ENCODE results near the gene C5. TPM values are rescaled to one million over a fixed set of nuclear protein-coding genes. Genes with fewer than 3 reads are reported as not detected.

C5 gene
- total RNA-seq, 3 donors from 2014 or later = 0.58 to 3.8 (median 1.3) TPM

DNA sequence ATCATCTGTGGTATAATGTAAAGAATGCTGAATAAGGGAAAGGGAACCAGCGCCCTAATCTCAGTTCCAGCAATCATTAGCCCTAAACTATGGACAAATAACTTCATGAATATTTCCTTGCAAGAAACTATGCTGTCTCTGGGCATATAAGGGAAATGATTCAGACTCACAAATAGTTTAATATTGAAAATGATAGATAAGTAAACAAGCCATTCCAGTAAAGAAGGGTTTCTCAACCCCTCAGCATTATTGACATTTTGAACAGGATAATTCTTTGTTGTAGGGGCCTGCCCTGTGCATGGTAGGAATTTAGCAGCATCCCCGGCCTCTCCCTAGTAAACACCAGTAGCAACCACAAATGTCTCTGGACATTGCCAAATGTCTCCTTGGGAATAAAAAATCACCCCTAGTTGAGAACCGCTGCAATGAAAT, 23.8 kb downstream of the C5 start:
- ATAC-seq (no peak), DNase-seq (no peak)
- intact Hi-C loops (cut with DNase I, micrococcal nuclease) = no loop called here
- no peaks in the 10 kb centered on the region for H3K36me3 ChIP-seq (ENCODE audit: low read depth)
- H3K4me1 ChIP-seq (ENCODE audit: low read depth) = no peaks in the 10 kb centered on the region
- TF ChIP-seq, protein P1, sequence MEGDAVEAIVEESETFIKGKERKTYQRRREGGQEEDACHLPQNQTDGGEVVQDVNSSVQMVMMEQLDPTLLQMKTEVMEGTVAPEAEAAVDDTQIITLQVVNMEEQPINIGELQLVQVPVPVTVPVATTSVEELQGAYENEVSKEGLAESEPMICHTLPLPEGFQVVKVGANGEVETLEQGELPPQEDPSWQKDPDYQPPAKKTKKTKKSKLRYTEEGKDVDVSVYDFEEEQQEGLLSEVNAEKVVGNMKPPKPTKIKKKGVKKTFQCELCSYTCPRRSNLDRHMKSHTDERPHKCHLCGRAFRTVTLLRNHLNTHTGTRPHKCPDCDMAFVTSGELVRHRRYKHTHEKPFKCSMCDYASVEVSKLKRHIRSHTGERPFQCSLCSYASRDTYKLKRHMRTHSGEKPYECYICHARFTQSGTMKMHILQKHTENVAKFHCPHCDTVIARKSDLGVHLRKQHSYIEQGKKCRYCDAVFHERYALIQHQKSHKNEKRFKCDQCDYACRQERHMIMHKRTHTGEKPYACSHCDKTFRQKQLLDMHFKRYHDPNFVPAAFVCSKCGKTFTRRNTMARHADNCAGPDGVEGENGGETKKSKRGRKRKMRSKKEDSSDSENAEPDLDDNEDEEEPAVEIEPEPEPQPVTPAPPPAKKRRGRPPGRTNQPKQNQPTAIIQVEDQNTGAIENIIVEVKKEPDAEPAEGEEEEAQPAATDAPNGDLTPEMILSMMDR (IDR thresholded peaks at IDR 0.05) = no peak
- no peak overlapping the region for H3K4me3 ChIP-seq
- no peaks in the 10 kb centered on the region for H3K9me3 ChIP-seq

DNA sequence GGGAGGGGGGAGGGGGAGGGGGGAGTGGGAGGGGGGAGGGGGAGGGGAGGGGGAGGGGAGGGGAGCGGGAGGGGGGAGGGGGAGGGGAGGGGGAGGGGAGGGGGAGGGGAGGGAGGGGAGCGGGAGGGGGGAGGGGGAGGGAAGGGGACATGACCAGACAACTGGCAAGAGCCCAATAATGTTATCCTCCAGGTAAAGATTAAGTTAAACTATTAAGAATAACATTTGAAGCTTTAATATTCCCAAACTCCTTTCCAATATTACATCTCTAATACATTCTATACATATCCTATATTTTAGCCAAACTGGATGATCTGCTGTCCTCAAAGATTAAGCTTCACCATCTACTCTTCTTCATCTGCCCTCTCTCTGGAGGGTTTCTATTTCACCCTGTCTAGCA, 25.8 kb downstream of the C5 start:
- H3K9me3 ChIP-seq = no peaks in the 10 kb centered on the region
- ATAC-seq = no peak
- TF ChIP-seq, protein P1 (IDR thresholded peaks at IDR 0.05) = no peak

DNA sequence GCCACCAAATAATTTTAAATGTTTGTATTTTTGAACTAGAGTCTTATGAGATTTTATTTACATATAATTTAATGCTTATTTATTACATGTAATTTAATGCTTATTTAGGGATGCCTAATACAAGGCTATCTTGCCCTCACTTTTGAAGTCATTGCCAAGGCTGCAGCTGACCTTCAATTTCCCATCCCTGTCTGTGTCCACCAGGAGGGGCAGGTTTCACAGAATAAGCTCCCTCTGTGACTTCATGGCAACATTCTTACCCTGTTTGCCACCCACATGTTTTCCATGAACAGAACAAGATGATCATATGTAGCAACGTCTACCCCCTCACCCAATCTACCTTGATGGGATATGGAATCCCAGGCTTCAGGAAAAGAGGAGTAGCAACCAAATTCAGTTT, 27.0 kb downstream of the C5 start:
- no peak for DNase-seq
- ATAC-seq = no peak
- Histone ChIP-seq H3K36me3 (ENCODE audit: low read depth) (no peaks in the 10 kb centered on the region), H3K4me3 (no peak overlapping the region), H3K4me1 (ENCODE audit: low read depth) (no peaks in the 10 kb centered on the region), H3K9me3 (no peaks in the 10 kb centered on the region)
- TF ChIP-seq, protein P1 (IDR thresholded peaks at IDR 0.05) = no peak
- intact Hi-C loops (cut with DNase I, micrococcal nuclease) = no loop called here

More for the DNA sequence above, 25.8 kb downstream of the C5 start:
- H3K36me3 ChIP-seq (ENCODE audit: low read depth) = no peaks in the 10 kb centered on the region
- no peaks in the 10 kb centered on the region for H3K4me1 ChIP-seq (ENCODE audit: low read depth)
- H3K4me3 ChIP-seq = no peak overlapping the region
- intact Hi-C loops (cut with DNase I, micrococcal nuclease) = no loop called here
- no peak for DNase-seq

DNA sequence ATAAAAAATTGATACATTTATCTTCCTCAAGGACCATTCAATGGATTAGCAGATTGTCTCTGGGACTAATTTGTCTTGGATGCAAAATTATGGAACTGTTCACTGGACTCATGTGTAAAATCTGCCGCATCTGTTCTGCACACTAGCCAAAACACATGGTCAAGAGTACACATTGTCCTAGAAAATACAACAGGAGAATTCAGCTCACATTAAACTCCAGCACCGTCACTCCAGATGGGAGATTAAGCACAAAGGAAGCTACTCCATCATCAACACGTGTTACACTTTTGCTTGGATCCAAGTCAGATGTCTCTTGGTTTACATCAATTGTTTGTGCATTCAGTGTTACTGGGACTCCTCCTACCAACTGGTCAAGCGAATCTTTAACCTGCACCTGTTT, 28.8 kb downstream of the C5 start:
- Histone ChIP-seq H3K9me3 (no peaks in the 10 kb centered on the region), H3K36me3 (ENCODE audit: low read depth) (no peaks in the 10 kb centered on the region), H3K4me3 (no peak overlapping the region), H3K4me1 (ENCODE audit: low read depth) (no peaks in the 10 kb centered on the region)
- TF ChIP-seq, protein P1 (IDR thresholded peaks at IDR 0.05) = no peak
- intact Hi-C loops (cut with DNase I, micrococcal nuclease) = no loop called here
- ATAC-seq (no peak), DNase-seq (no peak)

DNA sequence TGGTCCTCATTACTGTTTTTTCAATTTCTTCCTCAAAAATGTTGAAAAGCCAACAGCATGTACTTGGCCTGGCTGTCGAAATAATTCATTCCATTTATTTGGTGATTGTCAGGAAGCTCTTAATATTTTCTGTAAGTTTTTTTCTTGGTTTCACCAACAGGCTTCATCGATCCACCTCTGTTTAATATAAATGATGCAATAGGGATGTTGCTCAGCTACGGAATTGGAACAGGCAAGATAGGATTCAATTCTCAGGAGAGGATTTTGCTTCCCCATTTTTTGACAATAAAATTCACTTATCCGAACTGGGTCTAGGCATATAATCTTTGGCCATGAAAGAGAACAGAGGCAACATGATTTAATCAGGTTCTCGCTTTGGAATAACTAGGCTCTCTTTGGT, 30.8 kb downstream of the C5 start:
- no peaks in the 10 kb centered on the region for H3K4me1 ChIP-seq (ENCODE audit: low read depth)
- DNase-seq (no peak), ATAC-seq (no peak)
- H3K9me3 ChIP-seq = no peaks in the 10 kb centered on the region
- H3K4me3 ChIP-seq = no peak overlapping the region
- TF ChIP-seq, protein P1 (IDR thresholded peaks at IDR 0.05) = no peak
- intact Hi-C loops (cut with DNase I, micrococcal nuclease) = no loop called here
- no peaks in the 10 kb centered on the region for H3K36me3 ChIP-seq (ENCODE audit: low read depth)

DNA sequence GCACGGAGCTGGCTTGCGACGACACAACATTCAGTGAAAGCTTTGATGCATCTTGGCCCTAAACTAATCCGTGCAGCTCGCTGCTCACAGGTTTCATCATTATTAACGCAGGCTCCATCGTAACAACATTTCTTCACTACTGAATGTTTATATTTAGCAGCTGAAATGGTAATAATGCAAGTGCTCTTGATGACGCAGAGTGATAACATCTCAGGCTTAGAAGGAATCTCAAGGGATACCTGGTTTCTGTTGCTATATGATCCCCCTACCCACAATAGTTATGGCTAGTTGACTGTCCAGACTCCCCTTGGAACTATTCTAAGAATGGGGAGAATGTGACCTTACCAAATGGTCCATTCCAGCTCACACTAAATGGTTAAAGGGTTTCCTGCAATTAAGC, 36.2 kb downstream of the C5 start:
- Histone ChIP-seq H3K4me1 (ENCODE audit: low read depth) (no peaks in the 10 kb centered on the region), H3K36me3 (ENCODE audit: low read depth) (no peaks in the 10 kb centered on the region), H3K9me3 (no peaks in the 10 kb centered on the region), H3K4me3 (no peak overlapping the region)
- TF ChIP-seq, protein P1 (IDR thresholded peaks at IDR 0.05) = no peak
- ATAC-seq (no peak), DNase-seq (no peak)
- intact Hi-C loops (cut with DNase I, micrococcal nuclease) = no loop called here

Data from mucosa of descending colon (tissue), 3 donors.